ENCODE results near the gene MED28.

- TF ChIP-seq CTCF (IDR thresholded peaks at IDR 0.05; ENCODE audit: poor library complexity, severe bottlenecking) (no peak), REST (IDR thresholded peaks at IDR 0.05; ENCODE audit: borderline replicate concordance) (no peak), EP300 (conservative IDR thresholded peaks at IDR 0.05; ENCODE audit: poor library complexity, severe bottlenecking) (no peak), EZH2 (IDR thresholded peaks at IDR 0.05; ENCODE audit: borderline replicate concordance, insufficient read depth, low read length, poor library complexity, severe bottlenecking) (no peak), TAF1 (IDR thresholded peaks at IDR 0.05; ENCODE audit: low read depth) (no peak), POLR2AphosphoS5 (IDR thresholded peaks at IDR 0.05) (no peak)
Measured at GRCh38 chr4:17654701-17655100, 40.3 kb downstream of the MED28 start.
